DOHH2 (cell line): Measurements from ENCODE around the gene SEMA5B.

Source experiments
- EZH2phosphoT487 ChIP-seq: fragments of 200-600 bp; sonication (generic); IDR thresholded peaks from 2 replicates; pipeline ENCODE4 v1.6.1; 2017; ENCODE audit warnings: borderline replicate concordance, mild to moderate bottlenecking, antibody characterized with exemption, low read length, moderate library complexity, mixed read lengths
- TF ChIP-seq, protein P1 (sequence below): fragments of 200-600 bp; sonication (generic); IDR thresholded peaks from one replicate; pipeline ENCODE4 v1.5.1; 2014; ENCODE audit warnings: antibody characterized with exemption, mild to moderate bottlenecking, low read depth, low read length; ENCODE audit not compliant: poor library complexity, severe bottlenecking

GRCh38 chr3:123061856-123062255 is 34.3 kb upstream of the SEMA5B start:
- TF ChIP-seq, protein P1, sequence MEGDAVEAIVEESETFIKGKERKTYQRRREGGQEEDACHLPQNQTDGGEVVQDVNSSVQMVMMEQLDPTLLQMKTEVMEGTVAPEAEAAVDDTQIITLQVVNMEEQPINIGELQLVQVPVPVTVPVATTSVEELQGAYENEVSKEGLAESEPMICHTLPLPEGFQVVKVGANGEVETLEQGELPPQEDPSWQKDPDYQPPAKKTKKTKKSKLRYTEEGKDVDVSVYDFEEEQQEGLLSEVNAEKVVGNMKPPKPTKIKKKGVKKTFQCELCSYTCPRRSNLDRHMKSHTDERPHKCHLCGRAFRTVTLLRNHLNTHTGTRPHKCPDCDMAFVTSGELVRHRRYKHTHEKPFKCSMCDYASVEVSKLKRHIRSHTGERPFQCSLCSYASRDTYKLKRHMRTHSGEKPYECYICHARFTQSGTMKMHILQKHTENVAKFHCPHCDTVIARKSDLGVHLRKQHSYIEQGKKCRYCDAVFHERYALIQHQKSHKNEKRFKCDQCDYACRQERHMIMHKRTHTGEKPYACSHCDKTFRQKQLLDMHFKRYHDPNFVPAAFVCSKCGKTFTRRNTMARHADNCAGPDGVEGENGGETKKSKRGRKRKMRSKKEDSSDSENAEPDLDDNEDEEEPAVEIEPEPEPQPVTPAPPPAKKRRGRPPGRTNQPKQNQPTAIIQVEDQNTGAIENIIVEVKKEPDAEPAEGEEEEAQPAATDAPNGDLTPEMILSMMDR, result no peak
- no peak for TF ChIP-seq EZH2phosphoT487
